GM21447 (cell line): ENCODE results near the gene ARHGAP9.
A peak's percentile ranks its signal among the peaks of the same experiment; 100 is the strongest.

ENCODE experiments used
- ATAC-seq: cut with Tn5 transposase; IDR thresholded peaks from one replicate; pipeline ENCODE4 v1.9.1; 2021; ENCODE audit not compliant: unreplicated experiment

Gene ARHGAP9

GRCh38 chr12:57479376-57480115, at the start of gene ARHGAP9:
TSS of gene ARHGAP9 (minus strand) at chr12:57479866. CDS start at chr12:57479406, 460 bp downstream.
- peak; percentile 30 for ATAC-seq

DNA sequence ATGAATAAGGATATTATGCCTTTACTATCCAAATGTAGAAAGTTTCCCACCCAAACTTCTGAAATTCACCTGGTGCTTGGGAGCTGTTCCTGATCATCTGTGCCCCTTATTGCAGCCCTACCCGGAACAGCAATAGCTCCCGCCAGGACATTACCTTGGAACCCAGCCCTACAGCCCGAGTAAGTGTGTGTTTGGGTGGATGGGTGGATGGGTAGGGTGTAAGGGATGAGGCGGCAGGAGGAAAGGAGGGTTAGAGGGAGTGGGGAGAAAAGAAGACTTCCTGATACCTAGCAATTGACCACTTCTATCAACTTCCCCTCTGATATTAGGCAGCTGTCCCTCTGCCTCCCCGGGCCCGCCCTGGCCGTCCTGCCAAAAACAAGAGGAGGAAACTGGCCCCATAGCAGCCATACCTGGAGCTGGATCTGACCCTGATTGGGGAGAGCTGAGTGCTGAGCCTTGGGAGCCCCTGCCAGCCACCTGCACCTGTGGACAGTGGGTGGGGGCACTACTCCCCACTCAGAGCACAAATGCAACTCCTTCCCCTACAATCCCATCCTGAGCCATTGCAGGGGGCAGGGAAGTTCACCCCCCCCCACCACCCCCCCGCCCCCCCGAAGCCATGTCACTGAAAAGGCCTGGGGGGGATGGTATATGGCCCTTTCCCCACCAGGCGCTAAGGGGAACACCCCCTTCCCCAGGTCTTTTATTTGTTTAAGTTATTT, 49.3 kb upstream of the ARHGAP9 start:
- ATAC-seq, result no peak

DNA sequence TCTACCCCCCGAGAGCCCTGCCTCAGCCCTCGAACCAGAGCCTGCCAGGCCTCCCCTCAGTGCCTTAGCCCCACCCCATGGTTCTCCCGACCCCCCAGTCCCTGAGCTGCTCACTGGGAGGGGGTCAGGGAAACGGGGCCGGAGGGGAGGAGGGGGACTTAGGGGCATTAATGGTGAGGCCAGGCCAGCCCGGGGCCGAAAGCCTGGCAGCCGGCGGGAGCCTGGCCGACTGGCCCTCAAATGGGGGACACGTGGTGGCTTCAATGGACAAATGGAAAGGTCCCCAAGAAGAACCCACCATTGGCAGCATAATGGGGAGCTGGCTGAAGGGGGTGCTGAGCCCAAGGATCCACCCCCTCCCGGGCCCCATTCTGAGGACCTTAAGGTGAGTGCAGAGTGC, 48.5 kb upstream of the ARHGAP9 start:
- no peak for ATAC-seq

- no peak for ATAC-seq
Measured at GRCh38 chr12:57527184-57527583, 47.5 kb upstream of the ARHGAP9 start.

DNA sequence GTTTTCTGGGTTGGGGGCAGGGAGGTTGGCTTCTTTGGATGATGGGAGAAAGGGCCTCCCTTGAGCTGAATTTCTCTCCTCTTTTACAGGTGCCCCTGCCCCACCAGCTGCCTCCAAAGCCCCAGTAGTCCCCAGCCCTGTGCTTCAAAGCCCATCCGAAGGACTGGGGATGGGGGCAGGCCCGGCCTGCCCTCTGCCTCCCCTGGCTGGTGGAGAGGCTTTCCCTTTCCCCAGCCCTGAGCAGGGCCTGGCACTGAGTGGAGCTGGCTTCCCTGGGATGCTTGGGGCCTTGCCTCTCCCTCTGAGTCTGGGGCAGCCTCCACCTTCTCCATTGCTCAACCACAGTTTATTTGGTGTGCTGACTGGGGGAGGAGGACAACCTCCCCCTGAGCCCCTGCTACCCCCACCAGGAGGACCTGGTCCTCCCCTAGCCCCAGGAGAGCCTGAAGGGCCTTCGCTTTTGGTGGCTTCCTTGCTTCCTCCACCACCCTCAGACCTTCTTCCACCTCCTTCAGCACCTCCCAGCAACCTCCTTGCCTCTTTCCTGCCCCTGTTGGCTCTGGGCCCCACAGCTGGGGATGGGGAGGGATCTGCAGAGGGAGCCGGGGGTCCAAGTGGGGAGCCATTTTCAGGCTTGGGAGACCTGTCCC, 46.9 kb upstream of the ARHGAP9 start:
- no peak for ATAC-seq

- ATAC-seq, result no peak
Measured at GRCh38 chr12:57525615-57526383, 46.1 kb upstream of the ARHGAP9 start.

DNA sequence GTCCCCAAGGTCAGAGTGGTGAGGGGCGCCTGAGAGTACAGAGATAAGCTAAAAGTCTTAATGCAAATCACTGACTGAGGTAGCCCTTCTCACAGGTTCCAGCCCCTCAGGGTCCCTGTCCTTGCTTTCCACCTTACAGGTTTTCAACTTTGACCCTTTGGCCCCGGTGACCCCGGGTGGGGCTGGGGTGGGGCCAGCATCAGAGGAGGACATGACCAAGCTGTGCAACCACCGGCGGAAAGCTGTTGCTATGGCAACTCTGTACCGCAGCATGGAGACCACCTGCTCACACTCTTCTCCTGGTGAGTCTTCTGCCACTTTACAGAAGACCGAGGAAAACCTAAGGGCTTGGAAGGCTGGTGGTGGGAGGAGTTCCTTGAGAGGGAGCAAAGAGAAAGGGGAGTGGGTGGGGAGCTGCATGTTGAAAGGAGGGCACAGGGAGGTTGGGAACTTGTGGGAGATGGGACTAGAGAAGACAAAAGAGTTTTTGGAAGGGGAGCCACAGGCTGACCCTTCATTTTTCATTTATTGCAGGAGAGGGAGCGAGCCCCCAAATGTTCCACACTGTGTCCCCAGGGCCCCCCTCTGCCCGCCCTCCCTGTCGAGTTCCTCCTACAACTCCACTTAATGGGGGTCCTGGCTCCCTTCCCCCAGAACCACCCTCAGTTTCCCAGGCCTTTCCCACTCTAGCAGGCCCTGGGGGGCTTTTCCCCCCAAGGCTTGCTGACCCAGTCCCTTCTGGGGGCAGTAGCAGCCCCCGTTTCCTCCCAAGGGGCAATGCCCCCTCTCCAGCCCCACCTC, 45.3 kb upstream of the ARHGAP9 start:
- ATAC-seq, result no peak

- ATAC-seq, result no peak
Measured at GRCh38 chr12:57523706-57524614, 44.3 kb upstream of the ARHGAP9 start.

DNA sequence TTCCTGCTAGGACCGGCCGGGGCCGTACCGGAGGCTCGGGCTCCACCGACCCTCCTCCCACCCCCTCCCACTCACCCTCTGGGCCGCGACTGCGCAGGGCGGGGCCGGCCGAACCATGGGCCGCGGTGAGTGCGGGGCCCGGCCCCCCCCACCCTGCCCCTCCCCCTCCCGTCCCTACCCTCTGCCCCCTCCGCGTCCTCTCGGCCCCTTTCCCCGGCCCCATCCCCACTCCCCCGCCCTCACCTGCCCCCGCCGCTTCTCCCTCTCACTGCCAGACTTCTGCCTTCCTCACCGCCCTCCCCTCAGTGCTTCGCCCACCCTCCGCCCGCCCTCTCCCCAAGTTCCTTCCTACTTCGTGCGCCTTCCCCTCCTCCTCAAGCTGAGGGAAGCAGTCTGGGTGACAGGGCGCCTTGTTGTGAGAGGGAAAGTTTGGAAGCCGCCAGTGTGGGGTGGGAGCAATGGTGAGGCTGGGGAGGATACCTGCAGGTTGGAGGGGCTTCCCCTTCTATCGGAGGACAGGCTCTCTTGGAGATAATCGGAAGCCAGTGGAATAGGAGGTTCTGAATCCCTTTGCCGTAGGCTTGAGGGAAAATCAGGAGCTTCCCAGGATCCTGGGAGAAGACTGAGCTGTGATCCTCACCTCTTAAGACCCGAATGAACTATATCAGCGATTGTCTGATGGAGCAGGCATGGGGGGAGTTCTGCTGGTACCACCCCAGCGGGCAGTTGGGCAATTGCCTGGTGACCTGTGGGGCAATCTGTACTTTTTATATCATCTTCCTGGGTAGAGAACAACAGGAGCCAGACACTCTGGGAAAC, 43.4 kb upstream of the ARHGAP9 start:
- ATAC-seq, result no peak

GRCh38 chr12:57522011-57522886, 42.6 kb upstream of the ARHGAP9 start, which contains the start of gene MBD6:
TSS of gene MBD6 (plus strand) at chr12:57522824. CDS start at chr12:57524304, 1,480 bp downstream.
- ATAC-seq, result peak; percentile 35

GRCh38 chr12:57521525-57522010, 41.9 kb upstream of the ARHGAP9 start:
- ATAC-seq, result no peak

- peak; percentile 62 for ATAC-seq
Measured at GRCh38 chr12:57520053-57520818, 40.6 kb upstream of the ARHGAP9 start, which contains the start of gene DDIT3. TSS of gene DDIT3 (minus strand) at chr12:57520514. CDS start at chr12:57517406, 3,108 bp downstream.

DNA sequence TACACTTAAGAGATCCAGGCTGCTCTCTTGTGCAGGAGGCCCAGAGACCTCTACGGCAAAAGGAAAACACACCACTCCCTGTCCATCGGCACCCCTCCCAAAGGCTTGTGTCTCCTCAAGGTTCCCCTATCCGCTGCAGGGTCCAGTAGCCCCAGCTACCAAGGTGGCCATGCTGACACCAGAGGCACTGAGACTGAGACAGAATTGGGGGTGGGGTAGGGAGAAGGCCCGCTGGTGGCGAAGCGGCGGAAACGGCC, 40.1 kb upstream of the ARHGAP9 start:
- peak; percentile 2 for ATAC-seq

- no peak for ATAC-seq
Measured at GRCh38 chr12:57518920-57519795, 39.5 kb upstream of the ARHGAP9 start.

DNA sequence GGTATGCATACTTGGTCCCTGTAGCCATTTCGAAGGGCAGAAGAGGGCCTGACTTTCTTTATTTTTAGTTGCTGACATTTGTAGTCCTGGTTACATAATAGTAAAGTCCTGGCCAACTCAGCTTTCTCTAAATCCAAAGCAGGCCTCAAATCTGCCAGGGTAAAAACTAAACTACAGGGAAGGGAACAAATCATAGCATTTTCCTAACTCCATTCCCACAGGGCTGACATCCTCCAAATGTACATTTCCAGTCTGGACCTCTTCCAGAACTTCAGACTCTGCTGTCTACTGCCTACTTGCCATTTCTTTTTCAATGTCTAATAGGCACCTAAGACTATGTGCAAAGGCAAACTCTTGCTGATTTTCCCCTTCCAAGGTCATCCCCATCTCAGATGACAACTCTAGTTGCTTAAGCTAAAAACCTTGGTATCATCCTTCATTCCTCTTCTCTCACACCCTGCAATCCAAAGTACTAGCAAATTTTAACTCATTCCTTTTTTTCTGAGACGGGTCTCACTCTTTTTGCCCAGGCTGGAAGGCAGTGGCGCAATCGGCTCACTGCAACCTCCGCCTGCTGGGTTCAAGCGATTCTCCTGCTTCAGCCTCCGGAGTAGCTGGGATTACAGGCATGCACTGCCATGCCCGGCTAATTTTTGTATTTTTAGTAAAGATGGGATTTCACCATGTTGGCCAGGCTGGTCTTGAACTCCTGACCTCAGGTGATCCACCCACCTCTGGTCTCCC, 38.7 kb upstream of the ARHGAP9 start:
- ATAC-seq, result no peak
